A549 (cell line): Measurements from ENCODE around the gene ZDHHC17. TPM values are rescaled to one million over a fixed set of nuclear protein-coding genes. Genes with fewer than 3 reads are reported as not detected.

Source experiments
- ATAC-seq, 2 experiments: fragments of 200-7000 bp in 1 of 2; fragments of >200 bp in 1 of 2; cut with Nextera tagmentation in 1 of 2; cut with Tn5 transposase in 1 of 2; 3 replicates each; pipeline versions ENCODE4 v1.8.0 to v1.9.1; 2018 to 2020; ENCODE audit warnings: mild to moderate bottlenecking in 1 of 2, moderate library complexity in 1 of 2
- CTCF ChIA-PET: fragments of 300-600 bp; sonication (Branson Sonifier 250); formaldehyde crosslinking; extraction: SDS; loops from one replicate; lab custom pipeline; 2021; ENCODE audit warnings: antibody characterized with exemption, inconsistent platforms; lab: Yijun Ruan, JAX
- POLR2A ChIA-PET: fragments of 350-600 bp; formaldehyde crosslinking; extraction: SDS; loops from one replicate; lab custom pipeline; 2021; ENCODE audit warnings: antibody characterized with exemption, inconsistent platforms; lab: Yijun Ruan, JAX
- DNase-seq, 2 experiments: peaks; one replicate each; pipeline versions ENCODE4 v3.0.0 to v3.0.0-alpha.2; 2011 to 2016; ENCODE audit warnings: low read depth in 1 of 2, low spot score in 1 of 2
- FAIRE-seq: peaks from 2 replicates; lab custom pipeline; 2011; peaks lifted over from hg19 to GRCh38; lab: Jason Lieb, UNC
- H3K27ac ChIP-seq, 2 experiments: fragments of >200 bp; sonication (Bioruptor Twin); formaldehyde crosslinking; 3 replicates each; pipeline ENCODE4 v1.5.1; 2016 to 2017
- H3K4me1 ChIP-seq: fragments of >200 bp; sonication (Bioruptor Twin); formaldehyde crosslinking; 3 replicates; pipeline ENCODE4 v1.6.1; 2016
- H3K4me2 ChIP-seq: fragments of >200 bp; sonication (Bioruptor Twin); formaldehyde crosslinking; 3 replicates; pipeline ENCODE4 v1.6.1; 2016
- H3K4me3 ChIP-seq: fragments of >200 bp; sonication (Bioruptor Twin); formaldehyde crosslinking; 3 replicates; pipeline ENCODE4 v1.5.1; 2016
- H3K9me3 ChIP-seq: fragments of >200 bp; sonication (Bioruptor Twin); formaldehyde crosslinking; 3 replicates; pipeline ENCODE4 v1.6.1; 2016
- BHLHE40 ChIP-seq: IDR thresholded peaks from 2 replicates; pipeline ENCODE4 v1.6.1; 2012; ENCODE audit warnings: low read depth, low read length, inconsistent platforms
- CBX2 ChIP-seq: fragments of 200-600 bp; sonication (generic); IDR thresholded peaks from 2 replicates; pipeline ENCODE4 v1.6.1; 2016; ENCODE audit warnings: low read depth, mild to moderate bottlenecking, borderline replicate concordance
- EHF ChIP-seq: fragments of 250-450 bp; sonication (Bioruptor Pico); IDR thresholded peaks from 2 replicates; pipeline ENCODE4 v1.5.0; 2020; ENCODE audit warnings: mild to moderate bottlenecking
- EHMT2 ChIP-seq: fragments of 200-600 bp; sonication (generic); IDR thresholded peaks from 2 replicates; pipeline ENCODE4 v1.6.1; 2016; ENCODE audit warnings: antibody characterized with exemption, low read depth, mild to moderate bottlenecking, moderate library complexity
- EP300 ChIP-seq, 2 experiments: fragments of >200 bp; sonication (Bioruptor Twin); formaldehyde crosslinking; IDR thresholded peaks; 2 replicates in 1 of 2; 3 replicates in 1 of 2; pipeline ENCODE4 v1.6.1; 2016 to 2017
- ESRRA ChIP-seq: fragments of 150-350 bp; IDR thresholded peaks from 2 replicates; pipeline ENCODE4 v1.6.1; 2014; ENCODE audit warnings: mild to moderate bottlenecking, low read length, borderline replicate concordance
- FOSB ChIP-seq: fragments of 250-450 bp; sonication (Bioruptor Pico); IDR thresholded peaks from 2 replicates; pipeline ENCODE4 v1.5.0; 2020; ENCODE audit warnings: mild to moderate bottlenecking, moderate library complexity
- GATA3 ChIP-seq: IDR thresholded peaks from 2 replicates; pipeline ENCODE4 v1.6.1; 2012; ENCODE audit warnings: borderline replicate concordance
- HDAC2 ChIP-seq: fragments of 200-600 bp; sonication (generic); IDR thresholded peaks from 2 replicates; pipeline ENCODE4 v1.6.1; 2016
- HEYL ChIP-seq: fragments of 250-450 bp; sonication (Bioruptor Pico); IDR thresholded peaks from 2 replicates; pipeline ENCODE4 v1.8.0; 2021; ENCODE audit warnings: mild to moderate bottlenecking, moderate library complexity
- HOXA7 ChIP-seq: fragments of 250-450 bp; sonication (Bioruptor Pico); IDR thresholded peaks from 2 replicates; pipeline ENCODE4 v1.5.0; 2020; ENCODE audit warnings: mild to moderate bottlenecking, moderate library complexity
- HOXB5 ChIP-seq: fragments of 250-450 bp; sonication (Bioruptor Pico); IDR thresholded peaks from 2 replicates; pipeline ENCODE4 v1.5.0; 2020; ENCODE audit warnings: mild to moderate bottlenecking, moderate library complexity
- KDM5A ChIP-seq: fragments of 200-600 bp; sonication (generic); IDR thresholded peaks from 2 replicates; pipeline ENCODE4 v1.6.1; 2016; ENCODE audit warnings: antibody characterized with exemption, mild to moderate bottlenecking
- MAFK ChIP-seq: fragments of 450-650 bp; IDR thresholded peaks from 2 replicates; pipeline ENCODE4 v1.6.1; 2014; ENCODE audit not compliant: partially characterized antibody
- MYC ChIP-seq: IDR thresholded peaks from 2 replicates; pipeline ENCODE4 v1.6.1; 2012; ENCODE audit warnings: mild to moderate bottlenecking, inconsistent platforms, low read length, improper control_type of control experiment, borderline replicate concordance
- NPAS2 ChIP-seq: fragments of 250-450 bp; sonication (Bioruptor Pico); IDR thresholded peaks from 2 replicates; pipeline ENCODE4 v1.8.0; 2022; ENCODE audit warnings: mild to moderate bottlenecking, moderate library complexity, borderline replicate concordance
- NR3C1 ChIP-seq: fragments of >200 bp; sonication (Bioruptor Twin); formaldehyde crosslinking; IDR thresholded peaks from 3 replicates; pipeline ENCODE4 v1.6.1; 2017
- POLR2A ChIP-seq: IDR thresholded peaks from 2 replicates; pipeline ENCODE4 v1.6.1; 2012; ENCODE audit warnings: mild to moderate bottlenecking, low read length
- RAD21 ChIP-seq, 2 experiments: fragments of >200 bp in 1 of 2; sonication (Bioruptor Twin) in 1 of 2; formaldehyde crosslinking in 1 of 2; IDR thresholded peaks in 1 of 2; conservative IDR thresholded peaks in 1 of 2; 2 replicates in 1 of 2; 3 replicates in 1 of 2; pipeline ENCODE4 v1.6.1; 2012 to 2018; ENCODE audit warnings: inconsistent platforms in 1 of 2
- RFX5 ChIP-seq: fragments of 450-650 bp; IDR thresholded peaks from 2 replicates; pipeline ENCODE4 v1.7.1; 2014; ENCODE audit warnings: antibody characterized with exemption, mild to moderate bottlenecking, moderate library complexity
- SMC3 ChIP-seq: fragments of >200 bp; sonication (Bioruptor Twin); formaldehyde crosslinking; IDR thresholded peaks from 3 replicates; pipeline ENCODE4 v1.6.1; 2018; ENCODE audit warnings: inconsistent platforms
- TFCP2L1 ChIP-seq: fragments of 250-450 bp; sonication (Bioruptor Pico); IDR thresholded peaks from 2 replicates; pipeline ENCODE4 v1.5.0; 2021; ENCODE audit warnings: mild to moderate bottlenecking
- ZC3H11A ChIP-seq: fragments of 450-650 bp; IDR thresholded peaks from 2 replicates; pipeline ENCODE4 v1.6.1; 2014; ENCODE audit warnings: antibody characterized with exemption, mild to moderate bottlenecking
- ZNF302 ChIP-seq: fragments of 250-450 bp; sonication (Bioruptor Pico); IDR thresholded peaks from 2 replicates; pipeline ENCODE4 v1.9.0; 2021; ENCODE audit warnings: inconsistent platforms, mild to moderate bottlenecking, moderate library complexity
- WGBS: methylation state at CpG from one replicate; pipeline ENCODE4 v1.1.6; 2017; ENCODE audit errors: missing lambda C conversion rate; 5-methylcytosine and 5-hydroxymethylcytosine counted together
- polyA plus RNA-seq, 4 experiments: library from polyadenylated mRNA; depleted of rRNA in 3 of 4; stranded (reverse); fragments of >200 nt; fragmentation: RNase III in 1 of 4; extraction: RNeasy Plus Mini Kit Qiagen cat#74134 plus additional on column Dnase treatment in 1 of 4; gene quantifications; 2 replicates in 3 of 4; 3 replicates in 1 of 4; pipeline ENCODE4 v1.2.3, GENCODE V29; 2011 to 2017
- TF ChIP-seq, protein P1 (sequence below): fragments of 150-350 bp; IDR thresholded peaks from 2 replicates; pipeline ENCODE4 v1.6.1; 2014; ENCODE audit warnings: low read depth, mild to moderate bottlenecking, low read length
- TF ChIP-seq, protein P2 (sequence below): fragments of 250-450 bp; sonication (Bioruptor Pico); IDR thresholded peaks from 2 replicates; pipeline ENCODE4 v1.5.0; 2020; ENCODE audit warnings: low read depth, mild to moderate bottlenecking, moderate library complexity
- TF ChIP-seq, protein P3 (sequence below): IDR thresholded peaks from 2 replicates; pipeline ENCODE4 v1.6.1; 2012; ENCODE audit warnings: low read depth, borderline replicate concordance
- TF ChIP-seq, protein P4 (sequence below): IDR thresholded peaks from 2 replicates; pipeline ENCODE4 v1.6.1; 2012
- TF ChIP-seq, protein P5 (sequence below): fragments of >200 bp; sonication (Bioruptor Twin); formaldehyde crosslinking; IDR thresholded peaks from 2 replicates; pipeline ENCODE4 v1.6.1; 2016
- TF ChIP-seq, protein P6 (sequence below): fragments of 200-600 bp; sonication (generic); IDR thresholded peaks from 2 replicates; pipeline ENCODE4 v1.6.1; 2016; ENCODE audit warnings: antibody characterized with exemption, mild to moderate bottlenecking, moderate library complexity

ZDHHC17 gene
- polyA plus RNA-seq, 2 of the 4 experiments (the other 2 are of a cell fraction) = 28.1 to 54.8 TPM

DNA sequence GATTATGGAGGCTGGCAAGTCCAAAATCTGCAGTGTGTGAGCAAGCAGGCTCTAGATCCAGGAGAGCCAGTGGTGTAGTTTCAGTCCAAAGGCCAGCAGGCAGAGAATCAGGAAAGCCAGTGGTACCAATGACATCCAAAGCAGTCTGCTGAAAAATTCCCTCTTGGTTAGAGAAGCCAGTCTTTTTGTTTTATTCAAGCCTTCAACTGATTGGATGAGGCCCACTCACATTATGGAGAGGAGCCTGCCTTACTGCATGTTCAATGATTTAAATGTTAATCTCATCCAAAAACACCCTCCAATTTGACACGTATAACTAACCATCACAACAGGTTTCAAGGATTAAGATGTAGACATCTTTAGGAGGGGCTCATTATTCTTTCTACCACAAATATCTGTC lies 49.5 kb upstream of the ZDHHC17 start (continued):
- TF ChIP-seq, protein P1, sequence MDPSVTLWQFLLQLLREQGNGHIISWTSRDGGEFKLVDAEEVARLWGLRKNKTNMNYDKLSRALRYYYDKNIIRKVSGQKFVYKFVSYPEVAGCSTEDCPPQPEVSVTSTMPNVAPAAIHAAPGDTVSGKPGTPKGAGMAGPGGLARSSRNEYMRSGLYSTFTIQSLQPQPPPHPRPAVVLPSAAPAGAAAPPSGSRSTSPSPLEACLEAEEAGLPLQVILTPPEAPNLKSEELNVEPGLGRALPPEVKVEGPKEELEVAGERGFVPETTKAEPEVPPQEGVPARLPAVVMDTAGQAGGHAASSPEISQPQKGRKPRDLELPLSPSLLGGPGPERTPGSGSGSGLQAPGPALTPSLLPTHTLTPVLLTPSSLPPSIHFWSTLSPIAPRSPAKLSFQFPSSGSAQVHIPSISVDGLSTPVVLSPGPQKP = no peak
- TF ChIP-seq HOXA7 (CRISPR knock-in tag) = no peak
- no peak for TF ChIP-seq EHF (CRISPR knock-in tag)
- TF ChIP-seq MAFK = no peak
- TF ChIP-seq, protein P2, sequence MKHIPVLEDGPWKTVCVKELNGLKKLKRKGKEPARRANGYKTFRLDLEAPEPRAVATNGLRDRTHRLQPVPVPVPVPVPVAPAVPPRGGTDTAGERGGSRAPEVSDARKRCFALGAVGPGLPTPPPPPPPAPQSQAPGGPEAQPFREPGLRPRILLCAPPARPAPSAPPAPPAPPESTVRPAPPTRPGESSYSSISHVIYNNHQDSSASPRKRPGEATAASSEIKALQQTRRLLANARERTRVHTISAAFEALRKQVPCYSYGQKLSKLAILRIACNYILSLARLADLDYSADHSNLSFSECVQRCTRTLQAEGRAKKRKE (CRISPR knock-in tag) = no peak
- TF ChIP-seq NPAS2 (CRISPR knock-in tag) = no peak
- TF ChIP-seq, protein P3, sequence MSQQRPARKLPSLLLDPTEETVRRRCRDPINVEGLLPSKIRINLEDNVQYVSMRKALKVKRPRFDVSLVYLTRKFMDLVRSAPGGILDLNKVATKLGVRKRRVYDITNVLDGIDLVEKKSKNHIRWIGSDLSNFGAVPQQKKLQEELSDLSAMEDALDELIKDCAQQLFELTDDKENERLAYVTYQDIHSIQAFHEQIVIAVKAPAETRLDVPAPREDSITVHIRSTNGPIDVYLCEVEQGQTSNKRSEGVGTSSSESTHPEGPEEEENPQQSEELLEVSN = no peak

DNA sequence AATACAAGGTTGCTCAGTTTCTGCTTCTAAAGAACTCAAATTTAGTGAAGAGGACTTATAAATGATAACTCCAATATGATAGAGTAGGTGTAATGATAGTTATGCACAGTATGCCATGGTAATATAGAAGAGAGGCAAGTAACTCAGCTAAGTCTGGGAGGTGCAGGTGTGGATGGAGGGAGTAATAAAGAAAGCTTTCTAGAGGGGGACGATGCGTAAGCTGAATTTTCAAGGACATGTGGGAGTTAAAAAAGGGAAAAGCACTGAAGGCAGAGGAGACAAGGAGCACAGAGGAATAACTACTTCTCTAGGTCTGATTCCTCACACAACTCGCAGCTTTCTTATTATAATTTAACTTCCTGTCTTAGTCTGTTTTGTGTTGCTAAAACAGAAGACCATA lies 49.1 kb upstream of the ZDHHC17 start:
- DNase-seq (no peak), FAIRE-seq (no peak), ATAC-seq (no peak)
- H3K9me3 ChIP-seq = no peaks in the 10 kb centered on the region
- peaks cover 25% of the 10 kb centered on the region for H3K4me1 ChIP-seq
- no peak overlapping the region for H3K4me2 ChIP-seq
- H3K4me3 ChIP-seq = no peak overlapping the region
- H3K27ac ChIP-seq = no peak overlapping the region
- TF ChIP-seq NR3C1 (no peak), HOXB5 (CRISPR knock-in tag) (no peak), RFX5 (no peak), MYC (no peak), HDAC2 (no peak), ESRRA (no peak), EHMT2 (no peak)
- TF ChIP-seq, all 56 proteins: peak for 0
- 84% methylated on average over 3 of the region's 3 CpGs for WGBS
- ChIA-PET CTCF (no interaction called here), POLR2A (no interaction called here)

DNA sequence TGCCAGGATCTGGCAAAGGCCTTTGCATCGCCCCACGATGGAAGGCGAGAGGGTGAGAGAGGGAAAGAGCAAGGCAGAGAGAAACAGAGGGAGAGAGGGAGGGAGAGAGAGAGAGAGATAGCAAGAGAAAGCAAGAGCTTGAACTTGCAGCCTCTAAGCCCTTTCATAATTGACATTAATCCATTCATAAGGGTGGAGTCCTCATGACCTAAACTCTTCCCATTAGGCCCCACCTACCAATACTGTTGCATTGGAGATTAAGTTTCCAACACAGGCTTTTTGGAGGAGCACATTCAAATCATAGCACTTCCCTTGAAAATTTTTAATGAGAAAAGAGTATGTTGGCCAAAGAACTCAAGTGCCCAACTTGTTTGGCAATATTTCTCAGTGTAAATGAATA lies 48.6 kb upstream of the ZDHHC17 start:
- ChIA-PET POLR2A (no interaction called here), CTCF (no interaction called here)
- no peak for DNase-seq
- no peak for TF ChIP-seq RAD21 (conservative IDR thresholded peaks at IDR 0.05 in 1 of 2, IDR thresholded peaks at IDR 0.05 in 1 of 2)
- no peak for TF ChIP-seq EHMT2
- TF ChIP-seq, protein P4, sequence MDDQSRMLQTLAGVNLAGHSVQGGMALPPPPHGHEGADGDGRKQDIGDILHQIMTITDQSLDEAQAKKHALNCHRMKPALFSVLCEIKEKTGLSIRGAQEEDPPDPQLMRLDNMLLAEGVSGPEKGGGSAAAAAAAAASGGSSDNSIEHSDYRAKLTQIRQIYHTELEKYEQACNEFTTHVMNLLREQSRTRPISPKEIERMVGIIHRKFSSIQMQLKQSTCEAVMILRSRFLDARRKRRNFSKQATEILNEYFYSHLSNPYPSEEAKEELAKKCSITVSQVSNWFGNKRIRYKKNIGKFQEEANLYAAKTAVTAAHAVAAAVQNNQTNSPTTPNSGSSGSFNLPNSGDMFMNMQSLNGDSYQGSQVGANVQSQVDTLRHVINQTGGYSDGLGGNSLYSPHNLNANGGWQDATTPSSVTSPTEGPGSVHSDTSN = no peak
- no peak for TF ChIP-seq ZC3H11A
- TF ChIP-seq MYC = no peak
- no peak for TF ChIP-seq ZNF302
- no peak for TF ChIP-seq KDM5A
- no peak for TF ChIP-seq GATA3
- no peak for TF ChIP-seq HEYL (CRISPR knock-in tag)
- TF ChIP-seq, protein P5, sequence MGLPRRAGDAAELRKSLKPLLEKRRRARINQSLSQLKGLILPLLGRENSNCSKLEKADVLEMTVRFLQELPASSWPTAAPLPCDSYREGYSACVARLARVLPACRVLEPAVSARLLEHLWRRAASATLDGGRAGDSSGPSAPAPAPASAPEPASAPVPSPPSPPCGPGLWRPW = no peak
- no peak for TF ChIP-seq FOSB (CRISPR knock-in tag)
- TF ChIP-seq MAFK = no peak
- TF ChIP-seq, protein P6, sequence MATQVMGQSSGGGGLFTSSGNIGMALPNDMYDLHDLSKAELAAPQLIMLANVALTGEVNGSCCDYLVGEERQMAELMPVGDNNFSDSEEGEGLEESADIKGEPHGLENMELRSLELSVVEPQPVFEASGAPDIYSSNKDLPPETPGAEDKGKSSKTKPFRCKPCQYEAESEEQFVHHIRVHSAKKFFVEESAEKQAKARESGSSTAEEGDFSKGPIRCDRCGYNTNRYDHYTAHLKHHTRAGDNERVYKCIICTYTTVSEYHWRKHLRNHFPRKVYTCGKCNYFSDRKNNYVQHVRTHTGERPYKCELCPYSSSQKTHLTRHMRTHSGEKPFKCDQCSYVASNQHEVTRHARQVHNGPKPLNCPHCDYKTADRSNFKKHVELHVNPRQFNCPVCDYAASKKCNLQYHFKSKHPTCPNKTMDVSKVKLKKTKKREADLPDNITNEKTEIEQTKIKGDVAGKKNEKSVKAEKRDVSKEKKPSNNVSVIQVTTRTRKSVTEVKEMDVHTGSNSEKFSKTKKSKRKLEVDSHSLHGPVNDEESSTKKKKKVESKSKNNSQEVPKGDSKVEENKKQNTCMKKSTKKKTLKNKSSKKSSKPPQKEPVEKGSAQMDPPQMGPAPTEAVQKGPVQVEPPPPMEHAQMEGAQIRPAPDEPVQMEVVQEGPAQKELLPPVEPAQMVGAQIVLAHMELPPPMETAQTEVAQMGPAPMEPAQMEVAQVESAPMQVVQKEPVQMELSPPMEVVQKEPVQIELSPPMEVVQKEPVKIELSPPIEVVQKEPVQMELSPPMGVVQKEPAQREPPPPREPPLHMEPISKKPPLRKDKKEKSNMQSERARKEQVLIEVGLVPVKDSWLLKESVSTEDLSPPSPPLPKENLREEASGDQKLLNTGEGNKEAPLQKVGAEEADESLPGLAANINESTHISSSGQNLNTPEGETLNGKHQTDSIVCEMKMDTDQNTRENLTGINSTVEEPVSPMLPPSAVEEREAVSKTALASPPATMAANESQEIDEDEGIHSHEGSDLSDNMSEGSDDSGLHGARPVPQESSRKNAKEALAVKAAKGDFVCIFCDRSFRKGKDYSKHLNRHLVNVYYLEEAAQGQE = no peak
- TF ChIP-seq SMC3 = no peak
- no peak for TF ChIP-seq CBX2
- no peak for TF ChIP-seq POLR2A
- TF ChIP-seq EP300 (IDR thresholded peaks at IDR 0.05) = no peak
- TF ChIP-seq BHLHE40 = no peak
- no peak for TF ChIP-seq TFCP2L1 (CRISPR knock-in tag)
- no peak for FAIRE-seq
- Histone ChIP-seq H3K9me3 (no peaks in the 10 kb centered on the region), H3K4me3 (no peak overlapping the region), H3K4me2 (no peak overlapping the region), H3K27ac (no peak overlapping the region), H3K4me1 (peaks cover 29% of the 10 kb centered on the region)
- WGBS = 94% methylated on average over 3 of the region's 3 CpGs
- ATAC-seq = no peak
